ENCODE data around the gene RTN4IP1.

DNA sequence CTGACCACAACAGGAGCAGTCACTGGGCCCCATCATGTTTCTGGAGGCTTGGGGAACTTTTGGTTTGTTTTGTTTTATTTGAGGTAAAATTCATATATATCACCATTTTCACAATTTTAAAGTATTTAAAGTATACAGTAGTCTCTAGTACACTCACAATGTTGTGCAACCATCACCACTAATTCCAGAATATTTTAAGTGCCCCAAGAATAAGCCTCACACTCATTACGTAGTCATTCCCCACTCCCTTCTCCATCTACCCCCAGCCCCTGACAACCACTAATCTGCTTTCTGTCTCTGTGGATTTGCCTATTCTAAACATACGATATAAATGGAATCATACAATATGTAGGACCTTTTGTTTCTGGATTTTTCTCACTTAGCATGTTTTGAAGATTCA is 29.0 kb downstream of the RTN4IP1 start:
- TF ChIP-seq, protein P1, sequence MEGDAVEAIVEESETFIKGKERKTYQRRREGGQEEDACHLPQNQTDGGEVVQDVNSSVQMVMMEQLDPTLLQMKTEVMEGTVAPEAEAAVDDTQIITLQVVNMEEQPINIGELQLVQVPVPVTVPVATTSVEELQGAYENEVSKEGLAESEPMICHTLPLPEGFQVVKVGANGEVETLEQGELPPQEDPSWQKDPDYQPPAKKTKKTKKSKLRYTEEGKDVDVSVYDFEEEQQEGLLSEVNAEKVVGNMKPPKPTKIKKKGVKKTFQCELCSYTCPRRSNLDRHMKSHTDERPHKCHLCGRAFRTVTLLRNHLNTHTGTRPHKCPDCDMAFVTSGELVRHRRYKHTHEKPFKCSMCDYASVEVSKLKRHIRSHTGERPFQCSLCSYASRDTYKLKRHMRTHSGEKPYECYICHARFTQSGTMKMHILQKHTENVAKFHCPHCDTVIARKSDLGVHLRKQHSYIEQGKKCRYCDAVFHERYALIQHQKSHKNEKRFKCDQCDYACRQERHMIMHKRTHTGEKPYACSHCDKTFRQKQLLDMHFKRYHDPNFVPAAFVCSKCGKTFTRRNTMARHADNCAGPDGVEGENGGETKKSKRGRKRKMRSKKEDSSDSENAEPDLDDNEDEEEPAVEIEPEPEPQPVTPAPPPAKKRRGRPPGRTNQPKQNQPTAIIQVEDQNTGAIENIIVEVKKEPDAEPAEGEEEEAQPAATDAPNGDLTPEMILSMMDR (IDR thresholded peaks at IDR 0.05), result no peak
- TF ChIP-seq POLR2A (IDR thresholded peaks at IDR 0.05), result no peak
